Dedifferentiated amniotic fluid mesenchymal stem cell (primary cell): ENCODE data around the gene GALNTL6.
"Not testable (repeated sequence)": the region's sequence is repeated elsewhere in the genome, so short reads cannot be mapped to it uniquely, and the experiment has no call there.

Source experiments
- DNase-seq: peaks from one replicate; pipeline ENCODE4 v3.0.0-alpha.2; 2016; ENCODE audit errors: extremely low spot score

GALNTL6 gene

DNA sequence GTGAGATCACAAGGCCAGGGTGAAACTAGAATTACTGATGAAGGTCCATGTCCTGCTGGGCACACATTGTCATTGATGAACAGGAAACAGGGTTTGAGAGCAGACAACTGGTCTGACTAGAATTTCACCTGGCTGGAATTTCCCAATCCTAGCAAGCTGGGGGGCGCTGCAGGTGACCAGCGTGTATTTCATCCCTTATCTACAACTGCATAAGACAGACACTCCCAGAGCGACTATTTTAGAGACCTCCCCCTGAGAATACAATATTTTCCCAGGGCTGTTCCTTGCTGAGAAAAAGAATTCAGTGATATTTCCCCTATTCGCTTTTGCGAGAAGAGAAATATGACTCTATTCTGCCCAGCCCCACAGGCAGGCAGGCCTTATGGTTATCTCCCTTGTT, 922.8 kb downstream of the GALNTL6 start:
- DNase-seq: no peak

DNA sequence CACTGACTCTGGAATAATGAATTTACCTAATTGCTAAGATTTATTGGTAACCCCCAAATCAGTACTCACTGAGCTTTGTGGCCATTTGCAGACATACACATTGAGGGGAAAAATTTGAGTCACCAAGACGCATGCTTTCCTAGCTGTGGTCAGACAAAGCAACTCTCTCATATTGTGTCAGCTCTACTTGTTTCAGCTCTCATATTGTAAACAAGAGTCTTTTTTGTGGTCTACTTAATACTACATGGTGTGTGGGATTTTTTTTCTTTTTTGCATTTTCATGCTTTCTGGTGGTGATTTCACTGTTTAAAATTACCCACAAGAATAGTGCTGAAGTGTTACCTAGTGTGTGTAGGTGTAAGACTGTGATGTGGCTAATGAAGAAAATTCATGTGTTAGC, 927.2 kb downstream of the GALNTL6 start:
- no peak for DNase-seq

DNA sequence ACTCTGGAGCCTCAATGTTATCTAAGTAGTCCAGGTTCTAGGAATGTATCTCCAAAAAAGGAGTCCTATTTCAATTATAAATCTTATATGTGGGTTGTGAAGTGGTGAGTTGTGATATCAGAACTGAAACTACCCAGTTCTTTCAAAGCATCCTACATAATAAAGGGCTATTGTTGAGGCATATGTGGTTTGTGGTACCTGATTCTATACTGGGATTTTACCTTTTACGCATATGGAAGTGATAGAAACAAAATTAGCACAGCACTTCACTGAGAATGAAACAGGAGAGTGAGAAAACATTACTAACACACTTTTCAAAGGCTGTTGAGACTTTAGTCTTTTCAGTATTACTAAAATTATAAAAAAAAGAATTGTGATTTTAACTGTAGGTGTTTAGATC, 937.7 kb downstream of the GALNTL6 start:
- no peak for DNase-seq

DNA sequence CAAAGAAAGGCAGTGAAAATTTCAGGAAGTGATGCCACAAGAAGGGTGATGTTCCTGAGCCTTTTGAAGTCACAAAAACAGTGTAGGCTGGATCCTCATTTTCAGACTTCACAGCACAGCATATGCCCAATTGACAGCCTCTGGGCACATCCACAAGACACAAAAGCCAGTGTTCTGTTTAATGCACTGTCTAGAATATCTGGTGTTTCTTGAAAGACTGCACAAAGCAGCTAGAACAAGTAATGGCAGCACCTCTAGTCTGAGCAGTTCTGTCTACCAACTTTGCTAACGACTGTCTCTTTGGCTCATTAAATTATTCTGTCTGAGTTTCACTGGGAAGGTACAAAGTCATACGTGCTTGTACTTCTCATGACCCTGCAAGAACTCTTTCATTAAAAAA, 938.3 kb downstream of the GALNTL6 start:
- no peak for DNase-seq

DNA sequence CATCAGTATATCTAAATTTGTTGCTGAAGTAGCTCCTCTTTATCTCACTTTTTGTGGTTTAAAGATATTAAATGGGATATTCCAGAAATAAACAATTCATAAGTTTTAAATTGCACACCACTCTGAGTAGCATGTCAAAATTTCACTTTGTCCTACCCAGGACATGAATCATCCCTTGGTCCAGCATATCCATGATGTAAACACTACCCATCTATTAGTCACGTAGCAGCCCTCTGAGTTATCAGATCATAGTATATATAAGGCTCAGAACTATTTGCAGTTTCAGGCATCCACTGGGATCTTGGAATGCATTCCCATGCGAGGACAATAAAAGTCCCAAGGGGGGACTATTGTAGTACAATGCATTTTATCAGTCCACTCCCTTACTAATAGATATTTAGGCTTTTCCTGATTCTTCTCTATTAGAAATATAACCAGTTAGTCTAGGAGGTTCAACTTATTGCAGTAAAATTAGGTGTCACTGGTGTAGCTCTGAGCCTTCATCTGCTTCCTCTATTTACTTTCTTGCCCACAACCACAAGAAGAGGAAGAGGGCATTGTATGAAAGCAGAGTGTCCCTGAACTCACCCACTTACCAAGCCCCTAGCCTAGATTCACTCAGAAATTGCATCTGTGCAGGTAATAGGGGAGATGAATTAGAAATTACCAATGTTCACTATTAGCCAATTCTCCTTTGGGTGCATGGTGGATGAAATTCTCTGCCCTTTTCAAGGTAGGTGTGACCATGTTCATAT, 945.6 kb downstream of the GALNTL6 start:
- peak; percentile 82 for DNase-seq

DNA sequence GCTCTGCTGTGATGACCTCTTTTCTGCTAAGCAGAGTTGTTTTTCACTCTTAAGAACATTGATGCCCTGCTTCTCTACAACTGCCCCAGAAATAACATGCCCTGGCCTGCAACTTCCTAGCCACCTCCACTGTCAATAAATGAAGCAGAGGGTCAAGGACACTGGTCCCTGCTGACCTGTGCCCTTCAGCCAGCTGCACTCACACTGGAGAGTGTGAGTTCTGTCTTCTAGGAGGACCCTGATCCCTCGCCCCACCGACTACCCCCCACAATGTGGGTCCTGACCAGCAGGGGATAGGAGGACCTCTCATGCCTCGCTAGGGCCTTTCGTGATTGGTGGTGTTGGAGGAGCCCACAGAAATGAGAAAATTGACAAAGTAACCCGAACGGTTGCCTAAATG, 947.3 kb downstream of the GALNTL6 start:
- DNase-seq: no peak

DNA sequence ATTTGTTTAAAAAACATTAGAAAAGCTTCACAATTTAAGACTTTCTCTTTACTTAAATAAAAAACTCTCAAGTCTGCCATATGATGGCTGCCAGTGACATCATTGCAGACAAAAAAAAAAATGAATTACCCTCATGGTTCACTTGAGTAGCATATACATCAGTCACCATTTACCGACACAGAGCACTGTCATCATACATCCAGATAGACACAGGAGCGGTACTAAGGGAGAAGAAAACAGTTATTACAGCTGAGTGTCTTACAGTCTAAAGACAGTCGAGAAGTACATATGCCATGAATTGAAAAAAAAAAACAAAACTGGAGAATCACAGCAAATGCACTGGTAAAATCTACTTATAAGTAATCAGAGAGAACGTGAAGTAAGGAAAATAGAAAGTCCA, 949.7 kb downstream of the GALNTL6 start:
- no peak for DNase-seq

DNA sequence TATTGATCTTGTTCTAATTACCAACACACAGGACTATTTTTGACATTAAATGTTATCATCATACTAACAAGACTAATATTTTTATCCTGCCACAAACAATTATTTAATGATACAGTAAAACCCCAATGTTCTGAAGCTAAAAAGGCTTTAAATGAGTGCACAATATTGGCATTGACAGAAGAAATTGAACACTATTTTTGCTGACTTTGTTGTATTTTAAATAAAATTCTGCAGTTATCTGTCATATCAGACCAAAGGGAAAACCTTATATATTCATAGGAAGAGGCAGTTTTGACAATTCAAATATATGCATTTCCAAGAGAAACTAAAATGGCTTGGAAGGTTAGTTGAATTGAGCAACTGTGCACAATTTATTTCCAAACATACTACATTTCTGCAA, 957.6 kb downstream of the GALNTL6 start:
- no peak for DNase-seq

DNA sequence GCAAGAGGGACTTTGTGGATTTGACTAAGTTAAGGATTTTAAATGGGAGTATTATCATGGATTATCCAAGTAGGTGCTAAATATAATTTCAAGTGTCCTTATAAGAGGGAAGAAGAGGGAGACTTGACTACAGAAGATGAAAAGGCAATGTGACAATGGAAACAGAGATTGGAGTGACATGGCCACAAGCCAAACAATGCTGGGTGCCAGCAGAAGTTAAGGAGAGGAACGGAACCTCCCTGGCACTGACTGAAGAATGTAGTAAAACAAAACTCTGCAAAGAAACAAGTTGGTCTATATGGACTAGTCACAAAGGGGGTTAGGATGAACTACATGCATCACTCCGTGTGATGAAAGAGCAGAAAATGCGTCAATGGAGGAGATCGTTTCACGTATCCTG, 959.6 kb downstream of the GALNTL6 start:
- DNase-seq: no peak

DNA sequence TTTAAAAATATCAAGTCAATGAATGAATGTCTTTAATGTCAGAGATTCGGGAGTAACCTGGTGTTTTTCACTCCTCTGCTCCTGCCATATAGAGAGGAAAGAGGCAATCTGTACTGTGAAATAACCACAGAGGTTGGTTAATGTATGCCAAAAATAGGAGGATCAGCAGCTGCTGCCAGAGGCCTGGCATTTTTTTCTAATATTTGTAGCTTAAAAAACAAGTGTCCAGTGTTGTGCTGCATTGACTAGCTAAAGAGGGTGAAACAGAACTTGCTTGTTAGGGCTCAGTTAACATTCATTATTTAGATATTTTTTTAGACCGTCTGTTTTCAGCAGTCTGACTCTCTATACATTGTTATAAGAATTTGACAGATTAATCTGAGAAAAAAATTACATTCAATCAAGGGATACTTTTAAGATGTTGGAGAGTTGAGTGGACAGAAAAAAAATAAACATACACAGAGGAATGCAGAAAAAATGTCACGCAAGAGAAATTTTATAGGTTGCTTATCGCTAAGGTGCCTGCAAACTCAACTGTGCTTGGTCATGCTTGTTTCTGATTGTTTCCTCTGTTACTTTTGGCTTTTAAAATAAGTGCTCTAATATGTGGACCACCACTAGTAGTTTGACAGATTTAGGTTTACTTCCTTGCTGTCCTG, 963.1 kb downstream of the GALNTL6 start:
- DNase-seq: no peak

DNA sequence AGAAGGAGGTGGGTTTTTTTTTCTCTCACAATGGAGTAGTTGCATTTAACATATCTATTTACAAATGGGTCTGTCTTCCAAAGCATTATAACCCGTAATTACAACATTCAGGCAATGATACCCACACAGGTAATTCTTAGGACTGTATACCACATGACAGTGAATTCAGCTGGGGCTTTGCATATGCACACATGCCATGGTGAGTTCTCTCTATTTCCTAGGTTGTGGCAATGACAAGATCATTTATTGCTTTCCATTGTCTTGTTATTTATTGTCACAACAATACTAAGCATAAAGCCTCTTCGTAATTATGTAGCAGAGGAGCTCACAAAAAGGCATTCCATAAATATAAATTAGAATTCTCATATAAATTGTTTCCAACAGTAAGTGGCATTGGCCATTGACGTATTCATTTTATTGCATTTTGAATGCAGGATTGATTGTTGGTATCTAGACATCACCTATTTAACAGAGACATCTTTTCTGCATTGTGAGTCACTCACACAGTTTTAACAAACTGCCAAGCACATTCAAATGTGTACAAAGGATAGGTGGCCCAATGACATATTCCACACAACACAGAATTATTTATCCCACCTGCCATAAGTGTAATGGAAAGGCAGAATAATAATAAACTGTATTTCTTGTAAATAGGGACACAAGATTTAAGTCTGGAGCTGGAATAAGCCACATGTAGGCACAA, 964.7 kb downstream of the GALNTL6 start:
- DNase-seq: no peak

DNA sequence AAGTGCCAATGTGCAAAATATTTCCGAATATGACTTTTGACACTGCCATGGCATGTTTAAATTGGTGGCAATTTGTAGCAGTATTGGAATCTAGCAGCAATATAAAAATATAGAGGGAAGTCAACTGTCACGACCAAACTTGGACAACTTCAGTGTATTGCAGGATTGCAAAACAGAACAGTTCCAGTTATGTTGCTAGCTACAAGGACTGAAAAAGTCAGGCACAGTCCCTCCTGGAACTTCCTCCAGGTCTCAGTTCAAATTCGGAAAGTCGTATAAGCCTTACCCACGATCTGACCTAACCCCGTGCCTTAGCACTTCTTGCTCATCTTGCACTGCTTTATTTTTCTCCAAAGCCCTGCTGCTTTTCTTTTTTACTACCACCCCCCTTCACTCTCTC, 965.4 kb downstream of the GALNTL6 start:
- DNase-seq: no peak

DNA sequence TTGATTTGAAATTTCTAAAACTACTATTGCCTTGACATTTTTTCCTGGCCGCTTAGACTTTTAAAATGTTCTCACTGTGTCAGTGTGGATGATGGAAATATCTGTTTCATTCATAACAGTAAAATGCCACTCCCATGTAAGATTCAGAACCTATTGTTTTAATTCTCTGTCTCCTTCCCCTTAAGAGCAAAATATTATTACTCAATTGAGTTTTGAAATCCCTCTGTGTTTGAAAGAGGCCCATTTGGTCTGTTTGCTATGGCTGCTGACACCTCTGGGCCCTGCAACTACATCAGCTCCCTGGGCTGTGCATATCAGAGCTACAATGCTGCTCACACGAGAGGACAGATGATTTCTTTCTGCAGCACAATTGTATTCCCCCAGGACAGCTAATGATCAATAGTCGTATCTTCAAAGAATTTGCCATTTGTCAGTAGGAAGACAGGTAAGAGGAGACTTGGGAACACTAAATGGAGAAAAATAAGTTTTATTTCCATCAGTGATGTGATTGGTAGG, 967.4 kb downstream of the GALNTL6 start:
- DNase-seq: no peak

DNA sequence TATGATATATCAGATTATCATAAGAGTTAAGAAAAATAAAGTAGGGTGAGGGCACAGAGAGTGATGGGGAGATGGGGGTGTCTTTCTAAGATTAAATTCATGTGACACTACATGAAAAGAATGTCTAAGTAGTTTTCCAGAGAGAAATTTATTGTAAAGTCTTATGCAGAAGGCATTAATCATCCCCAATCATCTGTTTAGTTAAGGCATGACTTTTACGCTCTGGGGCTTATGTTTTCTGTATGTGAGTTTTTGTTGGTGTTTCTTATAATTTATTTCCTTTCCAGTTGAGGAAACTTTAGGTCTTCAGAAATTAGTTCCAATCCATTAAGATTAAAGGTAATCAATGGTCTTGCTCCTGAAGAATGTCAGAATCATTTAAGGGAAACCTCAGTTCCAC, 972.4 kb downstream of the GALNTL6 start:
- DNase-seq: no peak

DNA sequence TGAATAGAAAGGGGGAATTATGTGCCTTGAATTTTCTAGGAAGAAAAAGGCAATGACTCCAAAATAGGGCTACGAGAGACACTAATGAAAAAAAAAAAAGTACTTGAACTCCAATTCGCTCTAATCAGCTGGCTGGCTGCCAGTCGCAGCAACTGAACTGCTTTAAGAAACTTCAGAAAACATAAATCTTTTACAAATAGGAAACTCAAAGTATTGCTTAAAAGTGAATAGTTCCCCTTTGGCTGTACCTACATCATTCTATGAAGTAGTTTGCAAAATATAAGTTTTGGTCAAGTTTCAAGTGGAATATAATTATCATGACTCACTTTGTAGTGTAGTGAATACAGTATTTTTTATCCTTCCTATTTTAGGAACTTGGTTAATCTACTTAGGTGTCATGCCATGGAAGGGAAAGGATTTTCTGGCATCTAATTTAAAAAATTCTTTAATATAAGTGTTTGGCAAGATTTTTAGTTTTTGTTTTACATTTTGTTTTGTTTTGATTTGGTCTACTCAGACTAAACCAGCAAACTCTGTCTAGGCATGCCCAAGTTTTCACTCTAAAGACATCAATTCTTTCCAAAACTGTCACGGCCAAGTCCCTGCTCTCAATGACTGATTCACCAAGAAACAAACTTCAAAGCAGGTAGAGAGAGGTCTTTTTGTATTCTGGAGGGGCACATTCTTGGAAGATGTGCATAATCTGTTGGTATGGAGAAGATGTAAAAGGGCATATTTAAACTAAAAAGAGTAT, 973.0 kb downstream of the GALNTL6 start:
- DNase-seq: peak; percentile 28

DNA sequence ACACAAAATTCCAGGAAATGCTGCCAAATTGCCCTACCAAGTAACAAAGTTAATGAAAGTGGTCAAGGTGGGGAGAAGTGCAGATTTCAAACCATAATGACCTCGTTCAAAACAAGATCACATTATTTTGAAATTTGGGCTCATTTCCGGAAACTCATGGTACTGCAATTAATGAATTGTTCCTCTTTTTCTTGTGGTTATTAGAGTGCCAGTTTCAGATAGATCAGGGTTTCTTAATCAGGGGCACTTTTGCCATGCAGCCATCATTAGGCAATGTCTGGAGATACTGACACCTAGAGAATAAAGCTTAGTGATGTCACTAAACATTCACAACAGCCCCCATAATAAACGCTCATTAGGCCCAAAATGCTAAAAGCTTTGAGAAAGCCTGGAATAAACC, 973.9 kb downstream of the GALNTL6 start:
- DNase-seq: no peak

DNA sequence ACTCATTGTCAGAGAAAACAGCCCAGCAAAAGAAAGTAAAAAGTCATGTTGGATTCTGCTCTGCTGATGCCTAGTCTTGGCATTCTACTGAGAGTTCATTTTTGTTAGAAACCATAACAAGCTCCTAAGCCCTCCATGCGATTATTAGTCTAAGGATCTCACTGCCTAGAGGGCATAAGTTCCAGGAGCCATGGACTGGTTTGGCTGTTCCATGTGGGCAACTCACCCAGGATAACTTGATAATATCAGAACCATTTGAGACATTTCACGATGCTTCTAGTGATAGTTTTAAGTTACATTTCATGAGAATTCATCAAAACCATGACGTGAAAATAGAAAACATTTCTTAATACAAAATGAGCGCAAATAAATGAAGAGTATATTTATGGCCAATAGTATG, 978.6 kb downstream of the GALNTL6 start:
- DNase-seq: no peak

DNA sequence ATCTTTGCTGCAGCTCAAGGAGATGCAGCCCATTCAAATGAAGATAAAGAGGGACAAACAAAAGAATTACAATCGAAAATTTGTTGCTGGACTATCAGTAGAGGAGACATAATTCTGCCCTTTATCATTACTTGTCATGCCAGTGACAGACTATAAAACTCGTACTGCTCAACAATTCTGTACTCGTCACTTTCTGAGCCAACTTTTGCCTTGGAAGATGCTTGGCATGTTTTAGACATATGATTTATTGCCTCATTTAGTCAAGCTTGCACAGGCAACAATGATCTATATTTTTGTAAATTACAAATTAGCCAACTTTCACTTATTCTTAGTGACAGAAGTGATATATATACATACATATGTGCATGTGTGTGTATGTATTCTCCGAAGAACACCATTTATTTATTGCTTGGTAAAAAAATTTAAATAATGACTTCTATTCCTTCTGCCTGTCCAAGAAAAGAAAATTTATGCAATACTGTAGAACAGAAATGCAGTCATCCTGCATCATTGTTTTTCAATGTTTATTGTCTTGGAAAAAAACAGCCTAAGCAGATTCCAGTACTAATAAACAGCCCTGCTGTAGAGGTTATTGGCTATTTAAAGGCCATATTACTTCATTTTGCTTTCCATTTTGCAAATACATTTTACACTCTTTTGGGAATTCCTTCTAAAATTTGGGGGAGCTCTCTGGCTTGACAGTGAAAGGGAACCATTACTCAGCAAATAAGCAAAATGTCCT, 980.5 kb downstream of the GALNTL6 start:
- no peak for DNase-seq

DNA sequence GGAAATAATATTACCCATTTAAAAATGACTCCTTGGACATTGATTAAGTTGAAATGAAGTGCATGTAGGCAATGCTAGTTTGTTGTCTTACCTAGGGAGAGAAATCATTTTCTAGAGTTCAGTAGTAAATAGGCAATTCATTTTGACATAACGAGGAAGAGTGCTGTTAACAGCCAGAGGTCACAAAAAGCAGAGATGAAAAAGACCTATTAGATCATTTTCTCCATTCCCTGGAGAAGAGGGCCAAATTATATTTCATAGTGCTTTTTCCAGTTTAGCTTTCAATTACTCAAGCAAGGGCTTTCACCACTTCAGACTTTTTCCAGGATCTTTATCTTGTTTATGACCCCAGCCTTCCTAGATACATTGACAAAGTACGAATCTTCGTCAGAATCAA, 981.1 kb downstream of the GALNTL6 start:
- no peak for DNase-seq

DNA sequence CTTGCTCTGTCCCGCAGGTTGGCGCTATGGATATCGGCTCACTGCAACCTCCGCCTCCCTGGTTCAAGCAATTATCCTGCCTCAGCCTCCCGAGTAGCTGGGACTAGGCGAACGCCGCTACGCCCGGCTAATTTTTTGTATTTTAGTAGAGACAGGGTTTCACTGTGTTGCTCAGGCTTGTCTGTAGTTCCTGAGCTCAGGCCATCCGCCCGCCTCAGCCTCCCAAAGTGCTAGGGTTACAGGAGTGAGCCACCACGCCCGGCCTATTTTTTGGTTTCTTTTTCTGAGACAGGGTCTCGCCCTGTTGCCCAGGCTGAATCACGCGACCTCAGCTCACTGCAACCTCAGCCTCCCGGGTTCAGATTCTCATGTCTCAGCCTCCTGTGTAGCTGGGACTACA, 984.1 kb downstream of the GALNTL6 start:
- DNase-seq: not testable (repeated sequence)

DNA sequence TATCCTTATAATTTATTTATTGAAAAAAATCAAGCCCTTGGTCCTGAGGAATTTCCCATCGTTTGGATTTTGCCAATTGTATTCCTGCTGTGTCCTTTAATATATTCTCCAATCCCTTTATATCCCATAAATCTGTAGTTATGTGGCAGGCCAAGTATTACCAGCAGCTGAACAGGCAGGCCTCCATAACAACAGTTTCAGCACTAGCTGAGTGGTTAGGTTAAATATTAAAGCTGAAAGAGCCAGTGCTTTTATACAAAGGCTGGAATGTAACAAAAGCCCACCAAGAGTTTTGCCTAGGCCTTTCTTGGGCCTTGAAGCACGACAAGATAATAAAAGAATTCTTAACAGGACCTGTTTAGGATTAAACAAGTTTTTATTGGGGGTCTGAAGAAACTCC, 988.8 kb downstream of the GALNTL6 start:
- DNase-seq: no peak
